ENCODE measurements around the gene FAM241A.

Gene FAM241A

DNA sequence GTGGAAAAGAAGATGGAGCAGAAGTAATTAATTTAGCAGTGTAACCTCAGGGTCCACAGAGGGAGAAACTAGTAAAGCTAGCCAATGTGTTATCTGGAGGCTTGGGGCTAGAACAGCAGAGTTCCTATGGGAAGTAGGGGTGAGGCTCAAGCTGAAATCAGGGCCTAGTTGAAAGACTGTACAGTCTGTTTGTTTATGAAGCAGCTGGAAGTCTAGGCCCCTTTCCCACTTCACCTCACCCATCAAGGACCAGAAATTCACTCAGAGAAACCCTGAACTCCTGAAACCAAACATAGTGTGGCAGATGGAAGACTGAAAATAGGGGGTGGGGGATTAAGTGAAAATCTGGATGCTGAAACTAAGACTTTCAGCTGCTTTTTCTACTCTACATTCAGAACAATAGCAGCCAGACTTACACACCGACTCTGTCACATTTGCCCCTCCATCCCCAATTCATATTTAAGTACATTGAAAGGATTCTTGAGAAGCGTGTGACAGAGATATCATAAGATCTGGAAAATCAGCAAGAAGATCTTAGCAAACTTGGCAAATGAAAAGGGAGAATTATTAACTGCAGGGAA, 32.6 kb upstream of the FAM241A start:
- ATAC-seq, result no peak
- TF ChIP-seq ZFP30 (CRISPR knock-in tag; IDR thresholded peaks at IDR 0.05) (no peak), BACH2 (CRISPR knock-in tag; IDR thresholded peaks at IDR 0.05; ENCODE audit: borderline replicate concordance) (no peak), ZNF565 (CRISPR knock-in tag; conservative IDR thresholded peaks at IDR 0.05; ENCODE audit: low read depth) (no peak), ARNTL (CRISPR knock-in tag; IDR thresholded peaks at IDR 0.05; ENCODE audit: borderline replicate concordance, low read depth) (no peak), PPARA (CRISPR knock-in tag; IDR thresholded peaks at IDR 0.05; ENCODE audit: borderline replicate concordance) (no peak), TOX (CRISPR knock-in tag; IDR thresholded peaks at IDR 0.05; ENCODE audit: borderline replicate concordance) (no peak), ESRRG (CRISPR knock-in tag; IDR thresholded peaks at IDR 0.05) (no peak)
- TF ChIP-seq, protein P1, sequence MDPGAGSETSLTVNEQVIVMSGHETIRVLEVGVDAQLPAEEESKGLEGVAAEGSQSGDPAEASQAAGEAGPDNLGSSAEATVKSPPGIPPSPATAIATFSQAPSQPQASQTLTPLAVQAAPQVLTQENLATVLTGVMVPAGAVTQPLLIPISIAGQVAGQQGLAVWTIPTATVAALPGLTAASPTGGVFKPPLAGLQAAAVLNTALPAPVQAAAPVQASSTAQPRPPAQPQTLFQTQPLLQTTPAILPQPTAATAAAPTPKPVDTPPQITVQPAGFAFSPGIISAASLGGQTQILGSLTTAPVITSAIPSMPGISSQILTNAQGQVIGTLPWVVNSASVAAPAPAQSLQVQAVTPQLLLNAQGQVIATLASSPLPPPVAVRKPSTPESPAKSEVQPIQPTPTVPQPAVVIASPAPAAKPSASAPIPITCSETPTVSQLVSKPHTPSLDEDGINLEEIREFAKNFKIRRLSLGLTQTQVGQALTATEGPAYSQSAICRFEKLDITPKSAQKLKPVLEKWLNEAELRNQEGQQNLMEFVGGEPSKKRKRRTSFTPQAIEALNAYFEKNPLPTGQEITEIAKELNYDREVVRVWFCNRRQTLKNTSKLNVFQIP (CRISPR knock-in tag; IDR thresholded peaks at IDR 0.05; ENCODE audit: borderline replicate concordance, low read depth), result no peak

GRCh38 chr4:112113864-112114263, 31.4 kb upstream of the FAM241A start:
- TF ChIP-seq ZFP30 (CRISPR knock-in tag; IDR thresholded peaks at IDR 0.05), result no peak
- no peak for TF ChIP-seq ESRRG (CRISPR knock-in tag; IDR thresholded peaks at IDR 0.05)
- no peak for TF ChIP-seq BACH2 (CRISPR knock-in tag; IDR thresholded peaks at IDR 0.05; ENCODE audit: borderline replicate concordance)
- TF ChIP-seq TOX (CRISPR knock-in tag; IDR thresholded peaks at IDR 0.05; ENCODE audit: borderline replicate concordance), result no peak
- TF ChIP-seq SNAI2 (CRISPR knock-in tag; IDR thresholded peaks at IDR 0.05), result no peak
- no peak for ATAC-seq

- no peak for ATAC-seq
- TF ChIP-seq ESRRG (CRISPR knock-in tag; IDR thresholded peaks at IDR 0.05), result no peak
- no peak for TF ChIP-seq TOX (CRISPR knock-in tag; IDR thresholded peaks at IDR 0.05; ENCODE audit: borderline replicate concordance)
- TF ChIP-seq ARNTL (CRISPR knock-in tag; IDR thresholded peaks at IDR 0.05; ENCODE audit: borderline replicate concordance, low read depth), result no peak
- no peak for TF ChIP-seq CSDC2 (CRISPR knock-in tag; IDR thresholded peaks at IDR 0.05)
- no peak for TF ChIP-seq TCF4 (CRISPR knock-in tag; IDR thresholded peaks at IDR 0.05; ENCODE audit: borderline replicate concordance)
- TF ChIP-seq ZNF70 (CRISPR knock-in tag; IDR thresholded peaks at IDR 0.05), result no peak
- TF ChIP-seq RARB (CRISPR knock-in tag; IDR thresholded peaks at IDR 0.05), result no peak
- TF ChIP-seq PPARA (CRISPR knock-in tag; IDR thresholded peaks at IDR 0.05; ENCODE audit: borderline replicate concordance), result no peak
- TF ChIP-seq OSR1 (CRISPR knock-in tag; IDR thresholded peaks at IDR 0.05), result no peak
- no peak for TF ChIP-seq CREB5 (CRISPR knock-in tag; IDR thresholded peaks at IDR 0.05; ENCODE audit: low read depth)
- TF ChIP-seq PATZ1 (CRISPR knock-in tag; IDR thresholded peaks at IDR 0.05; ENCODE audit: borderline replicate concordance), result no peak
- TF ChIP-seq ZFP3 (CRISPR knock-in tag; IDR thresholded peaks at IDR 0.05), result no peak
- no peak for TF ChIP-seq GLIS3 (CRISPR knock-in tag; IDR thresholded peaks at IDR 0.05)
Observed at GRCh38 chr4:112114452-112114851, 30.8 kb upstream of the FAM241A start.

DNA sequence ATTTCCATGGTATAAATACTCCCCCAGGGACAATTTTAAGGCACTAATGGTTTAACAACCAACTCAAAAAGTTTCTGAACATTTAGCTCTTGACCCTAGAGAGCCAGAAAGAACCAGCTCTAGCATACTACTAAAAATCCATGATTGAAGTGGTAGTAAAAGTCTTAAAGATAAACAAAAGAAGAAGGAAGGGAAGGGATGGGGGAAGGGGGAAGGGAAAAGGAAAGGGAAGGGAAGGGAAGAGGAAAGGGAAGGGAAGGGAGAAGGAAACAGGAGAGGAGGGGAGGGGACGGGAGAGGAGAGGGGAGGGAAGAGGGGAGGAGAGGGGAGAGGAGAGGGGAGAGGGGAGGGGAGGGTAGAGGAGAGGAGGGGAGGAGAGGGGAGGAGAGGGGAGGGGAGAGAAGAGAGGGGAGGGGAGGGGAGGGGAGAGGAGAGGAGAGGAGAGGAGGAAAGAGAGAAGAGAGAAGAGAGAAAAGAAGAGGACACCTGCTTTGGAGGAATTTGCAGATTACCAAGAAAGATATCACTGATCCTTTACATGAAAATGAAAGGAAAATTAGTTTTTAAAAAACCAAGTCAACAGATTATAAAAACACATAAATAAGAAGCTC, 26.4 kb upstream of the FAM241A start:
- ATAC-seq, result no peak
- TF ChIP-seq ZNF70 (CRISPR knock-in tag; IDR thresholded peaks at IDR 0.05), result no peak
- TF ChIP-seq, protein P2, sequence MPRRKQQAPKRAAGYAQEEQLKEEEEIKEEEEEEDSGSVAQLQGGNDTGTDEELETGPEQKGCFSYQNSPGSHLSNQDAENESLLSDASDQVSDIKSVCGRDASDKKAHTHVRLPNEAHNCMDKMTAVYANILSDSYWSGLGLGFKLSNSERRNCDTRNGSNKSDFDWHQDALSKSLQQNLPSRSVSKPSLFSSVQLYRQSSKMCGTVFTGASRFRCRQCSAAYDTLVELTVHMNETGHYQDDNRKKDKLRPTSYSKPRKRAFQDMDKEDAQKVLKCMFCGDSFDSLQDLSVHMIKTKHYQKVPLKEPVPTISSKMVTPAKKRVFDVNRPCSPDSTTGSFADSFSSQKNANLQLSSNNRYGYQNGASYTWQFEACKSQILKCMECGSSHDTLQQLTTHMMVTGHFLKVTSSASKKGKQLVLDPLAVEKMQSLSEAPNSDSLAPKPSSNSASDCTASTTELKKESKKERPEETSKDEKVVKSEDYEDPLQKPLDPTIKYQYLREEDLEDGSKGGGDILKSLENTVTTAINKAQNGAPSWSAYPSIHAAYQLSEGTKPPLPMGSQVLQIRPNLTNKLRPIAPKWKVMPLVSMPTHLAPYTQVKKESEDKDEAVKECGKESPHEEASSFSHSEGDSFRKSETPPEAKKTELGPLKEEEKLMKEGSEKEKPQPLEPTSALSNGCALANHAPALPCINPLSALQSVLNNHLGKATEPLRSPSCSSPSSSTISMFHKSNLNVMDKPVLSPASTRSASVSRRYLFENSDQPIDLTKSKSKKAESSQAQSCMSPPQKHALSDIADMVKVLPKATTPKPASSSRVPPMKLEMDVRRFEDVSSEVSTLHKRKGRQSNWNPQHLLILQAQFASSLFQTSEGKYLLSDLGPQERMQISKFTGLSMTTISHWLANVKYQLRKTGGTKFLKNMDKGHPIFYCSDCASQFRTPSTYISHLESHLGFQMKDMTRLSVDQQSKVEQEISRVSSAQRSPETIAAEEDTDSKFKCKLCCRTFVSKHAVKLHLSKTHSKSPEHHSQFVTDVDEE (CRISPR knock-in tag; IDR thresholded peaks at IDR 0.05), result no peak
- no peak for TF ChIP-seq ZNF8 (CRISPR knock-in tag; IDR thresholded peaks at IDR 0.05)
- TF ChIP-seq, protein P1 (CRISPR knock-in tag; IDR thresholded peaks at IDR 0.05; ENCODE audit: borderline replicate concordance, low read depth), result no peak
- TF ChIP-seq ISL1 (CRISPR knock-in tag; IDR thresholded peaks at IDR 0.05), result no peak
- no peak for TF ChIP-seq OSR1 (CRISPR knock-in tag; IDR thresholded peaks at IDR 0.05)
- no peak for TF ChIP-seq CREB5 (CRISPR knock-in tag; IDR thresholded peaks at IDR 0.05; ENCODE audit: low read depth)
- TF ChIP-seq RARB (CRISPR knock-in tag; IDR thresholded peaks at IDR 0.05), result no peak
- TF ChIP-seq PATZ1 (CRISPR knock-in tag; IDR thresholded peaks at IDR 0.05; ENCODE audit: borderline replicate concordance), result no peak

Data from SK-N-SH treated with all-trans-retinoic acid at 6 μM for 48 hours (cell line).